Astrocyte (in vitro differentiated cells and primary cell): ENCODE measurements around the gene CUEDC1.

Experiments used
- EZH2 ChIP-seq: IDR thresholded peaks from 2 replicates; pipeline ENCODE4 v1.6.1; 2012; ENCODE audit warnings: mild to moderate bottlenecking, low read length, inconsistent platforms; ENCODE audit not compliant: insufficient read depth
- TF ChIP-seq, protein P1 (sequence below): IDR thresholded peaks from 2 replicates; pipeline ENCODE4 v1.5.1; 2011; ENCODE audit warnings: low read depth, mild to moderate bottlenecking, inconsistent platforms, low read length, moderate library complexity; ENCODE audit not compliant: insufficient read depth

DNA sequence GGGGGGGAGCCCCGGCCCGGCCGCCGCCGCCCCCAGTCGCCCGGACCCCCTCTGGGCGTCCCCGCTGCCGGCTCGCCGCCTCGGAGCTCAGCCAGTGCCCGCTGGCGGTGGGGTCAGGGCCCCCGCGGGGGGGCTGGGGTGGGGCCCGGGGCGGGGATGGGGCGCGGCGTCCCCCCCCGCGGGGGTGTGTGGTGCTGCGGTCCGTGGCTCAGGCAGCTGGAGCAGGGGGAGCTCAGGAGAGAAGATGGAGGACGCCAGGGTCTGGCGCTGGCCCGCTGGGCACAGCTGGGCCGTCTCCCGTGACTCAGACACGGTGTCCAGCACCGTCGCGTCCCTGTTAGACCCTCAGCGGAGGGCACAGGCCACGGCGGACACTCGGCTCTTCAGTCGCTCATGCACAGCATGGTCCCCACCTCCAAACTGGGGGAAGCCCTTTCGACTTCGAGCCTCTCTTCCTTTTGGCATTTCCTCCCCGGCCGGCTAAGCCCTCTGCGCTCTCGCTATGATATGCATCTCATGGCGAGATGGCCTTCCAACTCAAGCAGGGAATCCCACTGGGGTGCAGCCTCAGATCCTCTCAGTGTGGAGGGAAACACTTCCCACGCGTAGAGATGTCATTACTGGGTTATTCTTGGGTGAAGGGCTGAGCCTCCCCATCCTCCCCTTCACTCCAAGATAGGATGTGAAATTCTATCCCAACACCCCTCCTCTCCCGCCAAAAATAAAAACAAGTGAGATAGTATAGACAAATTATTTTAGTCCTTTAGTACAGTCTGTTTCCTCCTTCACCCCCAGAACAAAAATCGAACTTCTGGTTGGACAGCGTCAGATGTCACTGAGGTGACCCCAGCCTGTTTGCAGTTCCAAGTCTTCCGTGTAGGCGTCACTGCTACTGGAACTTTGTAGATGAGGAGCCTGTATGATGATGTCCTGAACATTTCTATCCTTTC is 33.4 kb upstream of the CUEDC1 start:
- TF ChIP-seq, protein P1, sequence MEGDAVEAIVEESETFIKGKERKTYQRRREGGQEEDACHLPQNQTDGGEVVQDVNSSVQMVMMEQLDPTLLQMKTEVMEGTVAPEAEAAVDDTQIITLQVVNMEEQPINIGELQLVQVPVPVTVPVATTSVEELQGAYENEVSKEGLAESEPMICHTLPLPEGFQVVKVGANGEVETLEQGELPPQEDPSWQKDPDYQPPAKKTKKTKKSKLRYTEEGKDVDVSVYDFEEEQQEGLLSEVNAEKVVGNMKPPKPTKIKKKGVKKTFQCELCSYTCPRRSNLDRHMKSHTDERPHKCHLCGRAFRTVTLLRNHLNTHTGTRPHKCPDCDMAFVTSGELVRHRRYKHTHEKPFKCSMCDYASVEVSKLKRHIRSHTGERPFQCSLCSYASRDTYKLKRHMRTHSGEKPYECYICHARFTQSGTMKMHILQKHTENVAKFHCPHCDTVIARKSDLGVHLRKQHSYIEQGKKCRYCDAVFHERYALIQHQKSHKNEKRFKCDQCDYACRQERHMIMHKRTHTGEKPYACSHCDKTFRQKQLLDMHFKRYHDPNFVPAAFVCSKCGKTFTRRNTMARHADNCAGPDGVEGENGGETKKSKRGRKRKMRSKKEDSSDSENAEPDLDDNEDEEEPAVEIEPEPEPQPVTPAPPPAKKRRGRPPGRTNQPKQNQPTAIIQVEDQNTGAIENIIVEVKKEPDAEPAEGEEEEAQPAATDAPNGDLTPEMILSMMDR = no peak
- no peak for TF ChIP-seq EZH2
